HPDE6-E6E7 (cell line): ENCODE data around the gene PRKAR2B.
"Not testable (repeated sequence)": the region's sequence is repeated elsewhere in the genome, so short reads cannot be mapped to it uniquely, and the experiment has no call there.

Source experiments
- DNase-seq: peaks from one replicate; pipeline ENCODE4 v3.0.0; 2011; ENCODE audit warnings: missing footprints; ENCODE audit errors: extremely low spot score

The PRKAR2B gene

DNA sequence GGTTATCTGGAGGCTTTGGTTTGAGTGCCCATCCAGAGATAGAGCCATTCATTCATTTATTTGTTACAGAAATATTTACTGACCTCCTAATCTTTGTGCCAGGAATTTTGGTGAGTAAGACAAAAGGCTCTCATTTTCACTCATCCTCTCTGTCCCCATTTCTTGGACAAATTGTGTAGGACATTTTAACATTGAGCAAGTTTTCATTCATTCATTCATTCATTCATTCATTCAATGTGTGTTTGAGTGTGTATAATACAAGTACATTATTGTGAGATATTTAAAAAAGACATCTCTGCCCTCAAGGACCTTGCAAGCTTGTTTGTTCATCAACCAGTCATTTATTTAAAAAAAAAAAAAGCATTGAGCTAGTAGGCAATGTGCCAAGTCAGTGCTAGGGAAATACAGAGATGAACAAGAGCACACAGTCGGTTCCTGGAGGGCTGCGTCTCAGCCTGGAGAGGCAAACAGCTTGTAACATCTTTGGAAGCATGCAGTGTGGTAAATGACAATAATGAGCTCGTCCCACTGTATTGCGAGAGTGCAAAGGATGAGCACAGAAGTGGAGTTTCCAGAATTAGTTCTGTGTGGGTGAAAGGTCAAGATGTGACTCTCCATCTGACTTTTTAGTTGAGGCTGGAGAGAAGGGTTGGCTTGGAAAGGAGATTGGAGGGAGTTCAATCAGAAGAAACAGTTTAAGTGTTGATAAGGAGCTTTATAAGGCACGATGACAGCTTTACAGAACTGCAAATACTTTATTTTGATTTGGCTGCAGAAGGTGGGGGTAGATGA lies 73.8 kb downstream of the PRKAR2B start:
- no peak for DNase-seq

DNA sequence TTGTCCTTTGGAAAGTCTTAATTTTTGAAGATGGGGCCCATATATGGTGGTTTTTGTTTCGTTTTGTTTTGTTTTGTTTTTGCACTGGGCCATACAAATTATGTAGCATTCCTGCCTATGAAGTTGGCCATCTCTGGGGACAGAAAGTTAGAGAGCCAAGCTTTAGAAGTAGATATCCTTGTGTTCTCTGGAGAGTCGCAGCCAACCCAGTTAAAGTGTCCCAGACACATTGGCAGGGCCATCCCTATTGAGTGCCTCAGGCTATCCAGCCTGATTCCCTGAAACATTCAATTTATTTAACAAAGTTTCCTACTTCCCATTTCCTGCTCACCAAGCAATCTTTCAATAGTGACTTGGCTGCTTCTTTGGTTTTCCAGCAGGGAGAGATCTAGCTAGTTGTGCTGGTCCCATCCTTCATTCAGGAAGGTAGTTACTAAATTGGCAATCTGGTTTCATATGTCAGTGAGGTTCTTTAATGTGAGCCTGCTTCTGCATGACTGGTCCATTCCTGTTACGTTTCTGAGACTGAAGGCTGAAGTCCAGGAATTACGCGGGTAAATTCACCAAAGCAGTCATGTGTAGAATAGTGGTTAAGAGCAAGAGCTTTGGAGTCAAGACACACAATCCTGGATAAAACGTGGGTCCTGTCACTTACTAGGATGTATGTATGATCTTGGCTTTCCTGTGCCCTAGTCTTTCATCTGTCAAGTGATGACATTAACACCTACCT lies 75.0 kb downstream of the PRKAR2B start:
- DNase-seq, result no peak

DNA sequence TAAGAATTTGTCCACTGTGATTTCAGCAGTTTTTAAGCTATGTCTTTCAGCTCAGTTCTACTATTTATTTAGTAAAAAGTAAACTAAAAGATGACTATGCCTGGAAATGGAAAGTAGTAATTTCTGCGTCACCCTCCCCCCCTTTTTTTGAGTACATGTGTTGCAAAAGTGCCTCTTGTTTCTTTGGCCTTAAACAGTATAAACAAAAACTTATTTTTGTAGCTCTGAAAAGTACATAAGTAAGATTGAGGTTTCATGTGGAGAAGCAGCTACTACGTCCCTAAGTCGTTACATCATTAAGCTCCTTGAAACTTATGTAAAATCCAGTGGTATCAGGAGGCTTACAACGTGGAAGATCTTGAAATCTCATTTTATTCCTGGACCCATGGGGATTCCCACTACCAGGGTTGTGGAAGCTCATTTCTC lies 78.0 kb downstream of the PRKAR2B start:
- DNase-seq, result no peak

DNA sequence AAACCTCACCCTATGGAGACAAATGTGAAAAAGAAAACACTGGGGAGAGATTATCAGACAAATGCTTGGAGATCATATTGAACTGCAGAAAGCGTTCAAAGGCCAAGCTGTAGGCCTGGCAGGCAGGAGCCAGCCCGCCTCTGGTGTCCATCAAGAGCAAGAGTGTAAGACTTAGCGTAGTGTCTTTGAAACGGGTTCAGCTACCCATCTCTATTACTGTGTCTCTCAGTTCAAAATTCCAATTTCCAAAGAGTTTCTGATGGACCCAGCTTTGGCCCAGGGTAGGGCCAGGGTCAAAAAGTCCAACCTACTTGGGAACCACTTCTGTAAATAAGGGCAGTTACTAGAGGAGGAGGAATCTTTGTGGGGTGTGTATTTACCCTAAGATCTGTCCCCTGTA lies 78.9 kb downstream of the PRKAR2B start:
- no peak for DNase-seq

DNA sequence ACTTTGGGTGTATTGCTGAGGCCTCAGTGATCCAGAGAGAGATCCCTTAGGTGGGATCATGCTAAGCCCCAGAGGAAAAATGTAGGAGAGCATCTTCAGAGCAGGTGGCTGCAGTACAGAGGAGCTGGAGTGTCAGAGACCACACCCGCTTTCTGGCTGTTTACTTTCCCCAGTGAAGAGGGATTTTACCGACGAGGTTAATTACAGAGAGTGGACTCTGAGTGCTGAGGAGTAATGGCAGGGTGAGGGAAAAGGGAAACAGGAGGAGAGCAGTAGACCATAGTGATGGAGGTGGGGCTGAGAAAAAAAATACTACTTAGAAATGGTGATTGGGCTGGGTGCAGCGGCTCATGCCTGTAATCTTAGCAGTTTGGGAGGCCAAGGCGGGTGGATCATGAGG lies 81.0 kb downstream of the PRKAR2B start:
- DNase-seq, result no peak

DNA sequence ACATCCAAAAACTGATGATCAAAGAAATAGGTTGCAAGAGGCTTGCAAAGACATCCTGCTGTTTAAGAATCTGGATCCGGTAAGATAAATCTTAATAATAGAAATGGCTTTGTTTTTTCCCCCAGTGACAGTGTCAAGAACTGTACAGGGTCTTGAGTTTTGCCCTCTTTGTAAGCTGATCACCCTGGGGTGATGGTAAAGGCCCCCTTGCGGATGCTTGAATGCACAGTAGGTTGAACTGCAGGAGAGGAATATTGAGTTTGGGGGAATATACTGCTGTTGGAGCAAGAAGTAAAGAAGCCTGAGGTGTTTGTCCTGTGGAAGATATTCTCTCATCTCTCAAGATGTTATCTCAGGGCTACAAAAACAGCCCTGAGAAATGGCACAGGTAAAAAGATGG lies 83.7 kb downstream of the PRKAR2B start:
- DNase-seq, result no peak

DNA sequence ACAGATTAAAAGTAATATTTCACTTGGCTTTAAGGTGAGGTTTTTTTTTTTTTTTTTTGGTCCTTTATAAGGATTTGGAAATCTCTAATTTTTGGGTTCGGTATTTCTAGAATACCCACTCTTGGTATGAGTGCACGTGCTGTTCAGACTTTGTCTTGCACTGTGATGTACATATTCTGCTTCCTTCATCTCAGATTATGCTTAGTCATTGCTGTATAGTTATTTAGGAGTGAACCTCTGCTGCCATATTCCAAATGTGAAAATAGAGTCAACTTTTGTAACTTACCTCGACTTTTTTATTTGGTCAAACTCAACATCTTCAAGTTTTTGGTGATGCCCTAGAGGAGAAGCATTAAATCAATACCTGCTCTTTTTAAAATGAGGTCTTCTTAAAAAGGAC lies 84.2 kb downstream of the PRKAR2B start:
- no peak for DNase-seq

DNA sequence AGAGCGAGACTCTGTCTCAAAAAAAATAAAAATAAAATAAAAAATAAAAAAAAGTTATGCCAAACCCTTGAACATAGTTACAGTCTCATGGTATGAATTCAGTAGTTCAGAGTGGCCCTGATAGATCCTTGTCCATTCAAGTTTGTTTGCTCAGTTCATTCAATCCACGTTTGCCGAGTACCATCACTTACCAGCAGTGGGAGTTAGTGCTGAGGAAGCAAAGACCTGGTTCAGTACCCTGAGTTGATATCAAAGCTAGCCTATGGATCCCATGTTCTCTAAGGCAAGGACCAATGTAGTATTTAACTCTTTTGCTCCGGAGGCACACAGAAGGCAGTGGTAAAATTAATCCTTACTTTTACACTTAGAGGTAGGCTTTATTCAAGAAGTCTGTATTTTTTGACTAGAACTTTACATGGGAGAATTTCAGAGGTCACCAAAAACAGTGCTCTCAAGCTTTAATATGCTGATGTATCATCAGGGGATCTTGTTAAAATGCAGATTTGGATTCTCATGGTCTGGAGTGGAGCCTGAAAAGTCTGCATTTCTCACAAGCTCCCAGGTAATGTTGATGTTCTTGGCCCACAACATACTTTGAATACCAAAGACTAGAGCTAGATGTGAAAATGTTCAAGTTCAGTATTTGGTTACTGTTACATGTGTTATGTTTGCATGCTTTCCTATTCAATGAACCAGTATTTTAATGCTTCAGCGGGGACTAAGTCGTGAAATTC lies 86.1 kb downstream of the PRKAR2B start:
- no peak for DNase-seq

DNA sequence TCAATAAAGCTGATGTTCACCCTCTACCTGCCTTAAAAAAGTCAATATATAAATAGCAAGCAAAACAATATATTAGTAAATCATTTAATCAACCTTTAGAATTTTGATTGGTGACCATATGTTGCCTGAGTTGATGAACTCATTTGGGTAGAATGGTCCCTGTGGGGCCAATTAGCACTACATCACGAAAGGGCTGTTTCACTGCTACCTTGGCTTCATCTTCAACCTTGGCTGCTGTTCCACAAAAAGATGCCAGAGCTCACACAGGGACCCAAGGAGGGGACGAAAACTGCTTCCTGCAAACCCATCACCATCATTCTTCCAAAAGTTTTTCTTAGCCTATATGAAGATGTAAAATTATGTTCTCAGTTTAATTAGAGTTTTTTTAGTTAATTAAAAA lies 88.9 kb downstream of the PRKAR2B start:
- no peak for DNase-seq

DNA sequence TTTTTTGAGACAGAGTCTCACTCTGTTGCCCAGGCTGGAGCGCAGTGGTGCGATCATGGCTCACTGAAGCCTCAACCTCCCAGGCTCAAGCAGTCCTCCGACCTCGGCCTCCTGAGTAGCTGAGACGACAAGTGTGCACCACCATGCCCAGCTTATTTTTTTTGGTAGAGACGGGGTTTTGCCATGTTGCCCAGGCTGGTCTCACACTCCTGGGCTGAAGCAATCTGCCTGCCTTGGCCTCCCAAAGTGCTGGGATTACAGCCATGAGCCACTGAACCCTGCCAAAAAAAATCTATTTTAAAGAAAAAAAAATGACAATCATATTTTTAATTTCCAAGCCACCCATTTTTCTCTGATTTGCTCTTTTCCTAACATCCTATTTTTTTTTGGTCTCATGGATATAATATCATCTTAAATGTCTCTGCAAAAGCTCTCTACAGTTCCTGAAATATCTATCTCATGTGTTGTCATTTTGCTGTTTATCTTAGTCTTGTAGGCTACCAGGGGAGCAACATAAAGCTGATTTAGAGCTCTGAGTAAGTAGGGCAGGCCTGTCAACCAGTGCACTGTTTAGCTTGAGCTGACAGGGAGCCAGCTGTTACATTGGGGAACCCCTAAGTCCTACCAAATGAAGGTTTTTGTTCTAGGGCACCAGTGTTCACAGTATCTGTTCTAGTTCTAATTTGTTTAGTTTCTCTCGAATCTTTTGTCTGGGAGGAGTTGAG lies 94.4 kb downstream of the PRKAR2B start:
- DNase-seq, result no peak

DNA sequence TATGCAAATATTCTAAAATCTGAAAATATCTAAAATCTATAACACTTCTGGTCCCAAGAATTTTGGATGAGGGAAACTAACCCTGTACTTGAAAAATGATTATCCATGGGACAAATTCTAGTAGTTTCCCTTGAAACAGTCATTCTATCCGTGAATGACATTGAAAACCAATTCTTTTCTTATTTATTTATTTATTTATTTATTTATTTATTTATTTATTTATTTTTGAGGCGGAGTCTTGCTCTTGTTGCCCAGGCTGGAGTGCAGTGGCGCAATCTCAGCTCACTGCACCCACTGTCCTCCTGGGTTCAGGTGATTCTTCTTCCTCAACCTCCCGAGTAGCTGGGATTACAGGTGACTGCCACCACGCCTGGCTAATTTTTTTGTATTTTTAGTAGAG lies 99.4 kb downstream of the PRKAR2B start:
- not testable (repeated sequence) for DNase-seq

DNA sequence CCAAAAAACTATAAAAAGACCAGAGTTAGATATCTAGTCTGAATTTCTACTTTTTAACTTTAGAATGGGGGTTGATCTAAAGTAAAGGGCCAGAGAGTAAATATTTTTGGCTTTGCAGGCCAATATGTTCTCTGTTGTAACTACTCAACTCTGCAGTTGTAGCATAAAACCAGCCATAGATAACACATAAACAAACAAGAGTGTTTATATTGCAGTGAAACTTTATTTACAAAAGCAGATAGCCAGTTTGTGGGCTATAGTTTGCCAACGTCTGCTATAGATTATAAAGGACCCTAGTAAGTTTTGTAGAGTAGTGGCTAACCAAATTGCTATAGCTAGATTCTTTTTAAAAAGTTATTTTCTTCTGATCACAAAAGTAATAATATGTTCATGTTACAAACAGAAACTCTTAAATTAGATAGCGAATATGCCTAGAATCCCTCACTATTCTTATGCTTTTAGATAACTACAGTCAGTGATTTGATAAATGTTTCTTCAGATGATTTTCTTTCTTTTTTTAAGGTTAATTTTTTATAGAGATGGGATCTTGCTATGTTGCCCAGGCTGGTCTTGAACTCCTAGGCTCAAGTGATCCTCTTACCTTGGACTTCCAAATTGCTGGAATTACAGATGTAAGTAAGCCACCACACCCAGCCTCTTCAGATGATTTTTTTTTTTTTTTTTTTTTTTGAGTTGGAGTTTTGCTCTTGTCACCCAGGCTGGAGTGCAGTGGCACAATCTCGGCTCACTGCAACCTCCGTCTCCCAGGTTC lies 100.7 kb downstream of the PRKAR2B start:
- no peak for DNase-seq

DNA sequence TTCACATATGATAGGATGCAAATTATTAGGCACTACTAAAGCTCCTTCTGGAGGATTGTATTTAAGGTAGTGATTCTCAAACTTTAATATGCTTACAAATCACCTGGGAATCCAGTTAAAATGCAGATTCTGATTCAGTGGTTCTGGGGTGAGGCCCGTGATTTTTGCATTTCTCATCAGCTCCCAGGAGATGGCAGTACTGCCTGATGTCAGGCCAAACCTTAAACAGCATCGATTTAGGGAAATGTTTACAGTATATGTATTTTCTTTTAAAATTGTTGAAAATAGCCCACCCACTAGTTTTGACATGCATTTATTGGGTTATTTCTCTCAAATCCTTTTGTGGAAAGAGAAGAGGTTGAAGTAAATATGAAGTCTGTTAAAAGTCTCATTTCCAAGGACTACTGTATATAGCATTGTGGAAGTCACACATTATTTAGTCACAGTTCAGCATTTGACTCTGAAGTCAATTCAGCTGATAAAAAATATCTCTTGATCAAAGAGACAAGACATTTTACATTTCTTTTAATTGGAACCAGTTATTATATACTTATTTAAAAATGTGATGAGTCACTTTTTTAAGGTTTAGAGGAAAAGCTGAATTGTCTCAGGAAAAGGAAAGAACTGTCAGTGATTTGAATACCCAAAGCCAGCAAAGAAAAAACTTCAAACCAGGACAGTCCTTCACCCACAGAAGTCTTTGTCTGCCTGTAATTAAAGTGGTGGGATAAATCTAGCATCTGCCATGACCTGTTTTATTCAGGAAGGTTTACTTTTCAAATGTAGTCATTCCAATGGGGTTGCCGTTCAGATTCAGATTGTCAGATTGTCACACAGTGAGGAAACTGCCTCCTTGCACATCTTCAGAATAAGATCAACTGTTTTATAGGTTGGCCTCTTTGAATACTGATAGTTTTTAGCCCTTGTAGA lies 103.2 kb downstream of the PRKAR2B start:
- DNase-seq, result no peak

DNA sequence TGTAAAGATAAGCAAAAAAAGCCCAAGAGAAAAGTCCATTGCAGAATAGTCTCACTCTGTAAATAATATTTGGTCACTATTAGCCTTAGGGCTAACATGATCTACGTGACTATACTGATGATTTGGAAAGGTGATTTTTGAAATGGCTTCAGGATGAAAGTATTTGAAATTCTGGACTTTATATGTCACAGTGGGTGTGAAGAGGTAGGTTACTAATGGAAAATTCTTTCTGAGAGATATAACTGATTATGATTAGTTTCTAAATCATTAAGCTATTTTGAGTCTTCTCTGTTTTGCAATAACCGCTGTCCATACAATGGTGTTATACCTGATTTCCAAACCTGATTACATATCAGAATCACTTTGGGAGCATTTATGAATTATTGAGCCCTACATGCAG lies 104.2 kb downstream of the PRKAR2B start:
- DNase-seq, result no peak

DNA sequence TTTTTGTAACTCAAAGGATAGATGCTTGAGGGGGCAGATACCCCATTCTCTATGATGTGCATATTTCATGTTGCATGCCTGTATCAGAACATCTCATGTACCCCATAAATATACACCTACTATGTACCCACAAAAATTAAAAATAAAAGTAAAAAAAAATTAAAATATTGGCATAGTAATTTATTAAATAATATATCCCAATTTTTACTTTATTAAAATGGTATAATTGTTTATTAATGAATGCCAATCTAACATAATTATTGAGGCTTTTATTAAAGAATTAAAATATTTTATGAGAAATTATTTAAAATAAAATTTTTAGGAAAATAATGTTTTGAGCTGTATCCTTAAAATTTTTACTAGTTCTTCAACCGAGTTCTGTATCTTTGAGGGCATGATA lies 105.4 kb downstream of the PRKAR2B start:
- DNase-seq, result no peak

DNA sequence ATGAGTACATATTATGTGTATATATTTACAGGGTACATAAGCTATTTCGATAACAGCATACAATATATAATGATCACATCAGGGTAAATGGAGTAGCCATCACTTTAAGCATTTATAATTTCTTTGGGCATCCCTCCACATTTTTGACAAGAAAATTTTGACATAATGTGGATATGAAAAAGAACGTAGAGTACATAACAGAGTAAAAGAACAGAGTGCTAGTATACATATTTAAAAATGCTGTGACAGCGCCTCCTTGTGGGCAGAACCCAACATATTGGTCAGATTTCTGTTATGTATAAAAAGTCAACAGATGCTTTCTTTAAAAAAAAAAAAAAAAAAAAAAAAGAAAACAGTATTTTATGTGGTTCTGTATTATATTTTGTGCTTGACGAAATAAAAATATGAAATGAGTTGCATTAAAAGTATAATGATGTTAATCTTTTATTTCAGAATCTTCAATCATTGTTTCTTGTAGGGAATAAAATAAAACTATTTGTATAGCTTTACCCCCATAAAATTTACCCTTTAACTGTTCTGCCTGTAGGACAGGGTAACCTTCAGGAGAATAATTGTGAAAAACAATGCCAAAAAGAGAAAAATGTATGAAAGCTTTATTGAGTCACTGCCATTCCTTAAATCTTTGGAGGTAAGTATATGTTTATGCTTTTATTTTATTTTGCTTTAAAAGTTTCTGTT lies 106.0 kb downstream of the PRKAR2B start:
- DNase-seq, result no peak

DNA sequence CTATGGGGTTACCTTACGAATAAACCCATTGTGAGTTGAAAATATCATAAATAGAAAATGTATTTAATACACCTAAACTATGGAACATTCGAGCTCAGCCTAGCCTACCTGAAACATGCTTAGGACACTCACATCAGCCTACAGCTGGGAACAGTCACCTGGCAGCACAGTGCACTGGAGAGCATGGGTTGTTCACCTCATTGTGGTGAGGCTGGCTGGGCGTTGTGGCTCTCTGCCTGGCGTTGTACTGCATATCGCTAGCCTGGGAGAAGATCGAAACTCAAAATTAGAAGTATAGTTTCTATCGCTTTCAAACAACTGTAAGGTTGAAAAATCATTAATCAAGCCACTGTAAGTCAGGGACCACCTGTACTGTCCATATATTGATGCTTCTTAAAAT lies 107.0 kb downstream of the PRKAR2B start:
- no peak for DNase-seq

DNA sequence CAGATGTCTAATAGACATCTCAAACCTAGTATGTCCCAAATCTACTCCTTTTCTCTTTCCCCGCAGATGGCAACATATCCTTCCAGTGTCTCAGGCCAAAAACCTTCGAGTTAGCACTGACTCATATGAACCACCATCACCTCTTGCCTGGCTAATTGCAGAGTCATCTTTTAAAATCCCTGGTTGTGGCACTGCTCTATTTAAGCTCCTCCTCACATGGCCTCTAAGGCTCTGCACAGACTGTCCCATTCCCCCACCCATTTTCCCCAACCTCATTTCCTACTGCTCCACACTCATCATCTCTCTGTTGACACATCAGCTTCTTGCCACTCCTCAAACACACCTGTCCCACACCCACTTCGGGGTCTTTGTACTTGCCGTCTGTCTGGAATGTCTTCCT lies 107.5 kb downstream of the PRKAR2B start:
- DNase-seq, result peak; percentile 22

DNA sequence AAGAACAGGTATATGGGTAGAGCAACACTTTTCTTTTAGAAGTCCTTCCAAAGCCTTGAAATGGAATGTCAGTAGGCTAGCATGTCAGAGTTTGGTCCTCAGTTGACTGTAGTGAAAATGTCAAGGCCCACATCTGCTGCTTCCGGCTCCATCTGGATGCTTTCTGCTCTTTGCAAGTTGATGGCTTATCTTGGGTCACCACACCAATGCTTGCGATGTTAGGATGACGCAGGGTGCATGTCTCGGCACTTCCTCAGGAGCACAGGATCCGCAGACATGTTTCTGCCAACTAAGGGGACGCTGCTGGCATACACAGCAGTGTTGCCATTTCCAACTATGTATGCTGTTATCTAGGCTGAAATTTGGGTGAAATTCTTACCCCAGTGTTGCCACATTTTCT lies 110.3 kb downstream of the PRKAR2B start:
- DNase-seq, result no peak
